A673 (cell line): Measurements from ENCODE around the gene MGAT3. TPM values are rescaled to one million over a fixed set of nuclear protein-coding genes. Genes with fewer than 3 reads are reported as not detected.

ENCODE experiments used
- BruUV-seq: library from RNA; stranded (reverse); fragments of 400-500 nt; replicated peaks from 2 replicates; lab custom pipeline; 2021; lab: Mats Ljungman, UMichigan
- CTCF ChIA-PET: fragments of 300-600 bp; sonication (Branson Sonifier 250); formaldehyde crosslinking; loops from one replicate; lab custom pipeline; 2022; ENCODE audit warnings: antibody characterized with exemption; lab: Charles Lee
- POLR2A ChIA-PET: fragments of 300-600 bp; sonication (Branson Sonifier 250); formaldehyde crosslinking; loops from one replicate; lab custom pipeline; 2022; ENCODE audit warnings: antibody characterized with exemption; ENCODE audit not compliant: low non-redundant PET; lab: Charles Lee
- DNase-seq: peaks from one replicate; pipeline ENCODE4 v3.0.0-alpha.2; 2015; ENCODE audit warnings: low spot score
- H3K27ac ChIP-seq: fragments of 200-600 bp; sonication (generic); 2 replicates; pipeline ENCODE4 v1.5.1; 2016; ENCODE audit warnings: mixed run types, low read depth, mild to moderate bottlenecking, mixed read lengths, antibody characterized with exemption, low read length; ENCODE audit not compliant: poor library complexity, severe bottlenecking
- H3K27me3 ChIP-seq: fragments of 200-600 bp; sonication (generic); replicated peaks from 2 replicates; pipeline ENCODE4 v1.6.1; 2017; ENCODE audit warnings: mixed run types, low read depth, mild to moderate bottlenecking, mixed read lengths, antibody characterized with exemption, low read length; ENCODE audit not compliant: insufficient read depth, poor library complexity
- H3K36me3 ChIP-seq: fragments of 200-600 bp; sonication (generic); 2 replicates; pipeline ENCODE4 v1.6.1; 2016; ENCODE audit warnings: mixed run types, mild to moderate bottlenecking, mixed read lengths, antibody characterized with exemption, low read length; ENCODE audit not compliant: insufficient read depth, poor library complexity, severe bottlenecking
- H3K4me1 ChIP-seq: fragments of 200-600 bp; sonication (generic); 2 replicates; pipeline ENCODE4 v1.6.1; 2017; ENCODE audit warnings: mixed run types, mild to moderate bottlenecking, mixed read lengths, antibody characterized with exemption, low read length; ENCODE audit not compliant: insufficient read depth, poor library complexity, severe bottlenecking
- H3K4me3 ChIP-seq: fragments of 200-600 bp; sonication (generic); 2 replicates; pipeline ENCODE4 v1.5.1; 2016; ENCODE audit warnings: low read depth, mixed run types, mild to moderate bottlenecking, mixed read lengths, low read length; ENCODE audit not compliant: poor library complexity, severe bottlenecking
- H3K9me3 ChIP-seq: fragments of 200-600 bp; sonication (generic); 2 replicates; pipeline ENCODE4 v1.6.1; 2016; ENCODE audit warnings: mixed run types, low read depth, mild to moderate bottlenecking, mixed read lengths, antibody characterized with exemption, low read length; ENCODE audit not compliant: poor library complexity, severe bottlenecking
- EZH2 ChIP-seq: fragments of 200-600 bp; sonication (generic); IDR thresholded peaks from 2 replicates; pipeline ENCODE4 v1.6.1; 2017; ENCODE audit warnings: borderline replicate concordance, low read depth, mild to moderate bottlenecking, mixed read lengths, antibody characterized with exemption, low read length; ENCODE audit not compliant: poor library complexity, severe bottlenecking
- intact Hi-C: fragments of 100-400 bp; cut with micrococcal nuclease; formaldehyde crosslinking; loops from one replicate; pipeline ENCODE4 v1.10.0; 2022; ENCODE audit not compliant: unreplicated experiment
- total RNA-seq: library from RNA; stranded (reverse); gene quantifications from 2 replicates; pipeline ENCODE4 v1.2.3, GENCODE V29; 2021
- TF ChIP-seq, protein P1 (sequence below): fragments of 300-800, 200-600 bp; sonication (generic); conservative IDR thresholded peaks from 2 replicates; pipeline ENCODE4 v1.5.1; 2017; ENCODE audit warnings: low read depth, mild to moderate bottlenecking, antibody characterized with exemption, low read length, moderate library complexity, mixed read lengths

MGAT3 gene
- total RNA-seq, 1 experiment from 2014 or later = 2.7 TPM

DNA sequence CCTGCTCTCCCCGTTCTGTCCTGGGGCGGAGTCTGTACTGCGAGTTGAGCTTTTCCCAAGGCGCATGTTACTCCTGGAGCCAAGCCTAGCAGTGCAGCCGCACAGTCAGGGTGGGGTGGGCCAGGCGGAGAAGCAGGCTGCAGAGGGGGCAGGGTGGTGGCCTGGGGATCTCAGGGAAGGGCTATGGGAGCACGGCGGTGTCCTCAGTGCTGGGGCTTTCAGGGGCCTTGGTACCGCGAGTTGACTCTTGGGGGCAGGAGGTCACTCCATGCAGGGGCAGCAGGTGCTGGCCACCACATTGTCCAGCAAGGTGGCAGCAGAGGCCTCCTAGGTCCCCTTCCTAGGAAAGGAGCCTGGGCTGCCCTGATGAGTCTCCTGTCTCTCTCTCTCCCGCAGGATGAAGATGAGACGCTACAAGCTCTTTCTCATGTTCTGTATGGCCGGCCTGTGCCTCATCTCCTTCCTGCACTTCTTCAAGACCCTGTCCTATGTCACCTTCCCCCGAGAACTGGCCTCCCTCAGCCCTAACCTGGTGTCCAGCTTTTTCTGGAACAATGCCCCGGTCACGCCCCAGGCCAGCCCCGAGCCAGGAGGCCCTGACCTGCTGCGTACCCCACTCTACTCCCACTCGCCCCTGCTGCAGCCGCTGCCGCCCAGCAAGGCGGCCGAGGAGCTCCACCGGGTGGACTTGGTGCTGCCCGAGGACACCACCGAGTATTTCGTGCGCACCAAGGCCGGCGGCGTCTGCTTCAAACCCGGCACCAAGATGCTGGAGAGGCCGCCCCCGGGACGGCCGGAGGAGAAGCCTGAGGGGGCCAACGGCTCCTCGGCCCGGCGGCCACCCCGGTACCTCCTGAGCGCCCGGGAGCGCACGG lies 30.4 kb downstream of the MGAT3 start:
- Histone ChIP-seq H3K4me1 (no peaks in the 10 kb centered on the region), H3K27me3 (no peaks in the 10 kb centered on the region), H3K27ac (no peak overlapping the region), H3K9me3 (no peaks in the 10 kb centered on the region), H3K36me3 (no peaks in the 10 kb centered on the region), H3K4me3 (no peak overlapping the region)
- ChIA-PET CTCF (no interaction called here), POLR2A (no interaction called here)
- intact Hi-C loops = no loop called here
- no TSS peak for BruUV-seq
- DNase-seq = no peak
- TF ChIP-seq, protein P1, sequence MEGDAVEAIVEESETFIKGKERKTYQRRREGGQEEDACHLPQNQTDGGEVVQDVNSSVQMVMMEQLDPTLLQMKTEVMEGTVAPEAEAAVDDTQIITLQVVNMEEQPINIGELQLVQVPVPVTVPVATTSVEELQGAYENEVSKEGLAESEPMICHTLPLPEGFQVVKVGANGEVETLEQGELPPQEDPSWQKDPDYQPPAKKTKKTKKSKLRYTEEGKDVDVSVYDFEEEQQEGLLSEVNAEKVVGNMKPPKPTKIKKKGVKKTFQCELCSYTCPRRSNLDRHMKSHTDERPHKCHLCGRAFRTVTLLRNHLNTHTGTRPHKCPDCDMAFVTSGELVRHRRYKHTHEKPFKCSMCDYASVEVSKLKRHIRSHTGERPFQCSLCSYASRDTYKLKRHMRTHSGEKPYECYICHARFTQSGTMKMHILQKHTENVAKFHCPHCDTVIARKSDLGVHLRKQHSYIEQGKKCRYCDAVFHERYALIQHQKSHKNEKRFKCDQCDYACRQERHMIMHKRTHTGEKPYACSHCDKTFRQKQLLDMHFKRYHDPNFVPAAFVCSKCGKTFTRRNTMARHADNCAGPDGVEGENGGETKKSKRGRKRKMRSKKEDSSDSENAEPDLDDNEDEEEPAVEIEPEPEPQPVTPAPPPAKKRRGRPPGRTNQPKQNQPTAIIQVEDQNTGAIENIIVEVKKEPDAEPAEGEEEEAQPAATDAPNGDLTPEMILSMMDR = no peak
- TF ChIP-seq EZH2 = no peak

DNA sequence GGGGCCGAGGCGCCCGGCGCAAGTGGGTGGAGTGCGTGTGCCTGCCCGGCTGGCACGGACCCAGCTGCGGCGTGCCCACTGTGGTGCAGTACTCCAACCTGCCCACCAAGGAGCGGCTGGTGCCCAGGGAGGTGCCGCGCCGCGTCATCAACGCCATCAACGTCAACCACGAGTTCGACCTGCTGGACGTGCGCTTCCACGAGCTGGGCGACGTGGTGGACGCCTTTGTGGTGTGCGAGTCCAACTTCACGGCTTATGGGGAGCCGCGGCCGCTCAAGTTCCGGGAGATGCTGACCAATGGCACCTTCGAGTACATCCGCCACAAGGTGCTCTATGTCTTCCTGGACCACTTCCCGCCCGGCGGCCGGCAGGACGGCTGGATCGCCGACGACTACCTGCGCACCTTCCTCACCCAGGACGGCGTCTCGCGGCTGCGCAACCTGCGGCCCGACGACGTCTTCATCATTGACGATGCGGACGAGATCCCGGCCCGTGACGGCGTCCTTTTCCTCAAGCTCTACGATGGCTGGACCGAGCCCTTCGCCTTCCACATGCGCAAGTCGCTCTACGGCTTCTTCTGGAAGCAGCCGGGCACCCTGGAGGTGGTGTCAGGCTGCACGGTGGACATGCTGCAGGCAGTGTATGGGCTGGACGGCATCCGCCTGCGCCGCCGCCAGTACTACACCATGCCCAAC lies 31.2 kb downstream of the MGAT3 start:
- ChIA-PET POLR2A (no interaction called here), CTCF (no interaction called here)
- Histone ChIP-seq H3K9me3 (no peaks in the 10 kb centered on the region), H3K27me3 (no peaks in the 10 kb centered on the region), H3K4me3 (no peak overlapping the region), H3K4me1 (no peaks in the 10 kb centered on the region), H3K36me3 (no peaks in the 10 kb centered on the region), H3K27ac (no peak overlapping the region)
- TF ChIP-seq, protein P1 = no peak
- no peak for TF ChIP-seq EZH2
- no peak for DNase-seq
- intact Hi-C loops = no loop called here
- BruUV-seq = no TSS peak

DNA sequence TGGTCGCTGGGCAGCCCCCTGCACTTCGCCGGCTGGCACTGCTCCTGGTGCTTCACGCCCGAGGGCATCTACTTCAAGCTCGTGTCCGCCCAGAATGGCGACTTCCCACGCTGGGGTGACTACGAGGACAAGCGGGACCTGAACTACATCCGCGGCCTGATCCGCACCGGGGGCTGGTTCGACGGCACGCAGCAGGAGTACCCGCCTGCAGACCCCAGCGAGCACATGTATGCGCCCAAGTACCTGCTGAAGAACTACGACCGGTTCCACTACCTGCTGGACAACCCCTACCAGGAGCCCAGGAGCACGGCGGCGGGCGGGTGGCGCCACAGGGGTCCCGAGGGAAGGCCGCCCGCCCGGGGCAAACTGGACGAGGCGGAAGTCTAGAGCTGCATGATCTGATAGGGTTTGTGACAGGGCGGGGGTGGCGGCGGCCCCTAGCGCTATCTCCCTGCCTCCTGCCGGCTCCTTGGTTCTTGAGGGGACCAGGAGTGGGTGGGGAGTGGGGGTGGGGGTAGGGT lies 31.8 kb downstream of the MGAT3 start:
- Histone ChIP-seq H3K36me3 (no peaks in the 10 kb centered on the region), H3K4me3 (no peak overlapping the region), H3K9me3 (no peaks in the 10 kb centered on the region), H3K27me3 (no peaks in the 10 kb centered on the region), H3K27ac (no peak overlapping the region), H3K4me1 (no peaks in the 10 kb centered on the region)
- no peak for TF ChIP-seq EZH2
- ChIA-PET POLR2A (no interaction called here), CTCF (no interaction called here)
- DNase-seq = no peak
- BruUV-seq = no TSS peak
- intact Hi-C loops = no loop called here
